Neuronal stem cell (in vitro differentiated cells): Measurements from ENCODE around the gene TNFRSF18.
A peak's percentile ranks its signal among the peaks of the same experiment; 100 is the strongest.

Experiments used
- DNase-seq: peaks from one replicate; pipeline ENCODE4 v3.0.0-alpha.2; 2013; ENCODE audit warnings: low spot score
- H2AFZ ChIP-seq: one replicate; pipeline ENCODE4 v1.6.1; 2013; ENCODE audit warnings: mild to moderate bottlenecking, low read length, inconsistent platforms
- H2AK5ac ChIP-seq: 2 replicates; pipeline ENCODE4 v1.6.1; 2013; ENCODE audit warnings: low read depth, mild to moderate bottlenecking, inconsistent platforms, low read length, moderate library complexity, mixed read lengths
- H2BK120ac ChIP-seq: 2 replicates; pipeline ENCODE4 v1.6.1; 2013; ENCODE audit warnings: low read depth, mild to moderate bottlenecking, inconsistent platforms, low read length, moderate library complexity, mixed read lengths
- H2BK12ac ChIP-seq: one replicate; pipeline ENCODE4 v1.6.1; 2013; ENCODE audit warnings: low read length, inconsistent platforms
- H2BK15ac ChIP-seq: 2 replicates; pipeline ENCODE4 v1.6.1; 2013; ENCODE audit warnings: mild to moderate bottlenecking, low read length, inconsistent platforms, mixed read lengths
- H2BK5ac ChIP-seq: one replicate; pipeline ENCODE4 v1.6.1; 2013; ENCODE audit warnings: inconsistent platforms, mild to moderate bottlenecking, low read length, moderate library complexity
- H3K14ac ChIP-seq: one replicate; pipeline ENCODE4 v1.6.1; 2013; ENCODE audit warnings: low read length, inconsistent platforms
- H3K18ac ChIP-seq: 2 replicates; pipeline ENCODE4 v1.6.1; 2013; ENCODE audit warnings: low read length, inconsistent platforms
- H3K23ac ChIP-seq: 2 replicates; pipeline ENCODE4 v1.6.1; 2013; ENCODE audit warnings: low read depth, mild to moderate bottlenecking, mixed read lengths, low read length, inconsistent platforms; ENCODE audit not compliant: poor library complexity
- H3K27ac ChIP-seq: replicated peaks from 3 replicates; pipeline ENCODE4 v1.5.1; 2013; ENCODE audit warnings: low read length, inconsistent platforms
- H3K27me3 ChIP-seq, 3 experiments: 2 replicates each; pipeline ENCODE4 v1.6.1; 2013; ENCODE audit warnings: low read length in 3 of 3, mild to moderate bottlenecking in 2 of 3, inconsistent platforms in 1 of 3, low read depth in 1 of 3, mixed read lengths in 1 of 3, moderate library complexity in 1 of 3; ENCODE audit not compliant: control insufficient read depth in 3 of 3, insufficient read depth in 3 of 3
- H3K36me3 ChIP-seq, 2 donors: replicated peaks in 1 of 2; 2 replicates each; pipeline ENCODE4 v1.6.1; 2013; ENCODE audit warnings: low read length in 2 of 2; ENCODE audit not compliant: control insufficient read depth in 2 of 2, insufficient read depth in 2 of 2
- H3K4ac ChIP-seq: 2 replicates; pipeline ENCODE4 v1.6.1; 2013; ENCODE audit warnings: inconsistent platforms, mild to moderate bottlenecking, low read length, moderate library complexity
- H3K4me1 ChIP-seq, 2 donors: 1 replicate in 1 of 2; 2 replicates in 1 of 2; pipeline ENCODE4 v1.6.1; 2013; ENCODE audit warnings: low read length in 2 of 2, low read depth in 1 of 2; ENCODE audit not compliant: control insufficient read depth in 2 of 2, insufficient read depth in 1 of 2
- H3K4me2 ChIP-seq: one replicate; pipeline ENCODE4 v1.6.1; 2013; ENCODE audit warnings: mild to moderate bottlenecking, low read length, inconsistent platforms; ENCODE audit not compliant: insufficient read depth, poor library complexity, severe bottlenecking
- H3K4me3 ChIP-seq, 2 donors: 2 replicates each; pipeline ENCODE4 v1.5.1; 2013; ENCODE audit warnings: low read length in 2 of 2, mild to moderate bottlenecking in 2 of 2, inconsistent platforms in 1 of 2, moderate library complexity in 1 of 2
- H3K79me1 ChIP-seq: one replicate; pipeline ENCODE4 v1.6.1; 2013; ENCODE audit warnings: low read depth, mild to moderate bottlenecking, inconsistent platforms, low read length, moderate library complexity
- H3K9ac ChIP-seq: one replicate; pipeline ENCODE4 v1.6.1; 2013; ENCODE audit warnings: mild to moderate bottlenecking, low read depth, low read length, inconsistent platforms; ENCODE audit not compliant: poor library complexity
- H3K9me3 ChIP-seq, 2 donors: replicated peaks in 1 of 2; 2 replicates each; pipeline versions ENCODE3 to v1.6.1; 2013; ENCODE audit warnings: low read length in 2 of 2, mild to moderate bottlenecking in 2 of 2, inconsistent platforms in 1 of 2, low read depth in 1 of 2, mixed read lengths in 1 of 2, moderate library complexity in 1 of 2; ENCODE audit not compliant: control insufficient read depth in 2 of 2, insufficient read depth in 1 of 2
- H4K8ac ChIP-seq: one replicate; pipeline ENCODE4 v1.6.1; 2013; ENCODE audit warnings: low read depth, mild to moderate bottlenecking, inconsistent platforms, low read length, moderate library complexity
- H4K91ac ChIP-seq: one replicate; pipeline ENCODE4 v1.6.1; 2013; ENCODE audit warnings: low read length, low read depth, mild to moderate bottlenecking, inconsistent platforms; ENCODE audit not compliant: poor library complexity
- WGBS, 2 donors: extraction: QIAGEN DNeasy Blood & Tissue Kit; methylation state at CpG; one replicate each; pipeline ENCODE4 v1.1.7; 2013; ENCODE audit warnings: missing lambda C conversion rate in 2 of 2, mixed read lengths in 1 of 2; ENCODE audit not compliant: insufficient read length in 2 of 2, insufficient replicate concordance in 1 of 2; ENCODE audit errors: extremely low coverage in 2 of 2; 5-methylcytosine and 5-hydroxymethylcytosine counted together

TNFRSF18 gene

GRCh38 chr1:1160281-1160930 lies 46.0 kb downstream of the TNFRSF18 start:
- no CpG with 5 or more reads among the region's 23 CpGs for WGBS, 2 donors
- no peak overlapping the region for H3K27ac ChIP-seq
- no peak overlapping the region for H3K23ac ChIP-seq
- no peak overlapping the region for H2BK5ac ChIP-seq
- peaks cover 1% of the 10 kb centered on the region for H3K79me1 ChIP-seq
- H3K4me2 ChIP-seq, result no peak overlapping the region
- H4K8ac ChIP-seq, result no peak overlapping the region
- H2BK120ac ChIP-seq, result peak overlapping the region; percentile 65
- peak overlapping the region; percentile 20 for H2AK5ac ChIP-seq
- DNase-seq, result no peak
- peaks cover 2 to 3% of the 10 kb centered on the region in 2 donors for H3K9me3 ChIP-seq
- peaks cover 5 to 19% of the 10 kb centered on the region in 2 donors for H3K4me1 ChIP-seq
- no peaks in the 10 kb centered on the region for H3K36me3 ChIP-seq
- H2BK12ac ChIP-seq, result peak overlapping the region; percentile 8
- no peak overlapping the region for H3K9ac ChIP-seq
- peaks cover 0 to 14% (median 5%) of the 10 kb centered on the region in 3 experiments for H3K27me3 ChIP-seq
- no peak overlapping the region for H3K14ac ChIP-seq
- no peak overlapping the region for H3K4ac ChIP-seq
- no peak overlapping the region for H3K4me3 ChIP-seq
- peak overlapping the region; percentile 97 for H2BK15ac ChIP-seq
- no peak overlapping the region for H2AFZ ChIP-seq
- H4K91ac ChIP-seq, result no peak overlapping the region
- peak overlapping the region; percentile 67 for H3K18ac ChIP-seq

GRCh38 chr1:1157914-1158710 lies 48.3 kb downstream of the TNFRSF18 start:
- H3K4me1 ChIP-seq, result peaks cover 5 to 16% of the 10 kb centered on the region in 2 donors
- peak; percentile 63 for DNase-seq
- peak overlapping the region; percentile 99 for H4K91ac ChIP-seq
- H2BK12ac ChIP-seq, result peak overlapping the region; percentile 95
- peak overlapping the region; percentile 99 for H3K14ac ChIP-seq
- H3K4me2 ChIP-seq, result peak overlapping the region; percentile 97
- peaks cover 1% of the 10 kb centered on the region for H3K79me1 ChIP-seq
- H4K8ac ChIP-seq, result peak overlapping the region; percentile 99
- H3K36me3 ChIP-seq, result no peaks in the 10 kb centered on the region
- peak overlapping the region; percentile 99 for H2BK120ac ChIP-seq
- peak overlapping the region; percentile 98 for H2BK5ac ChIP-seq
- no CpG with 5 or more reads among the region's 46 CpGs for WGBS, 2 donors
- no peaks in the 10 kb centered on the region for H3K27me3 ChIP-seq
- H3K9ac ChIP-seq, result peak overlapping the region; percentile 77
- peak overlapping the region; percentile 99 for H3K4ac ChIP-seq
- H3K27ac ChIP-seq, result peak overlapping the region; percentile 79
- peak overlapping the region; percentile 100 for H2AK5ac ChIP-seq
- peak overlapping the region in 1 of 2 donors; percentile 81 for H3K4me3 ChIP-seq
- peaks cover 3 to 7% of the 10 kb centered on the region in 2 donors for H3K9me3 ChIP-seq
- H2BK15ac ChIP-seq, result peak overlapping the region; percentile 99
- H3K18ac ChIP-seq, result peak overlapping the region; percentile 98
- peak overlapping the region; percentile 96 for H2AFZ ChIP-seq
- peak overlapping the region; percentile 93 for H3K23ac ChIP-seq

GRCh38 chr1:1157426-1157913 lies 48.9 kb downstream of the TNFRSF18 start:
- Histone ChIP-seq H2BK120ac (peak overlapping the region; percentile 98), H3K9ac (peak overlapping the region; percentile 77), H3K18ac (peak overlapping the region; percentile 98), H3K27ac (peak overlapping the region; percentile 79), H4K8ac (peak overlapping the region; percentile 82), H3K4me3 (peak overlapping the region in 1 of 2 donors; percentile 81), H3K27me3 (no peaks in the 10 kb centered on the region), H3K14ac (peak overlapping the region; percentile 99), H2AFZ (peak overlapping the region; percentile 96), H3K36me3 (no peaks in the 10 kb centered on the region), H3K4me2 (peak overlapping the region; percentile 97), H2BK12ac (no peak overlapping the region), H2AK5ac (peak overlapping the region; percentile 100), H2BK5ac (peak overlapping the region; percentile 98), H4K91ac (peak overlapping the region; percentile 85), H3K4me1 (peaks cover 5 to 16% of the 10 kb centered on the region in 2 donors), H3K23ac (peak overlapping the region; percentile 93), H3K9me3 (peaks cover 3 to 7% of the 10 kb centered on the region in 2 donors), H3K4ac (peak overlapping the region; percentile 99), H3K79me1 (peaks cover 1% of the 10 kb centered on the region), H2BK15ac (peak overlapping the region; percentile 99)
- peak; percentile 51 for DNase-seq
- WGBS, 2 donors, result no CpG with 5 or more reads among the region's 29 CpGs

GRCh38 chr1:1157033-1157365 lies 49.4 kb downstream of the TNFRSF18 start:
- Histone ChIP-seq H3K18ac (peak overlapping the region; percentile 94), H3K4me3 (no peak overlapping the region), H4K8ac (peak overlapping the region; percentile 43), H4K91ac (no peak overlapping the region), H3K4me1 (peaks cover 5 to 12% of the 10 kb centered on the region in 2 donors), H3K4me2 (no peak overlapping the region), H3K4ac (peak overlapping the region; percentile 76), H2BK12ac (no peak overlapping the region), H3K79me1 (peaks cover 1% of the 10 kb centered on the region), H3K9me3 (peaks cover 3 to 7% of the 10 kb centered on the region in 2 donors), H2AK5ac (peak overlapping the region; percentile 98), H3K27ac (no peak overlapping the region), H3K36me3 (no peaks in the 10 kb centered on the region), H2AFZ (no peak overlapping the region), H3K27me3 (no peaks in the 10 kb centered on the region), H2BK120ac (no peak overlapping the region), H3K14ac (peak overlapping the region; percentile 56), H3K23ac (peak overlapping the region; percentile 85), H2BK5ac (no peak overlapping the region), H2BK15ac (peak overlapping the region; percentile 85), H3K9ac (no peak overlapping the region)
- no CpG with 5 or more reads among the region's 9 CpGs for WGBS, 2 donors
- no peak for DNase-seq
